ENCODE measurements around the gene TBC1D10A. TPM values are rescaled to one million over a fixed set of nuclear protein-coding genes. Genes with fewer than 3 reads are reported as not detected.

TBC1D10A gene
- polyA plus RNA-seq, 1 donor (not counting 4 experiments of a cell fraction or from before 2014, with no cell fraction given), result 17.8 TPM

- no peak for DNase-seq (ENCODE audit: low read depth, low spot score)
- Histone ChIP-seq H4K20me1 (ENCODE audit: control insufficient read depth, extremely low read depth, insufficient read depth, low read length) (peaks cover 4% of the 10 kb centered on the region), H3K27ac (ENCODE audit: control insufficient read depth, insufficient read depth, low read length) (peak overlapping the region; percentile 74), H3K9me1 (ENCODE audit: control insufficient read depth, extremely low read depth, insufficient read depth, low read length) (peaks cover 5% of the 10 kb centered on the region), H3K36me3 (ENCODE audit: control insufficient read depth in 2 of 2, extremely low read depth in 1 of 2, insufficient read depth in 2 of 2, low read length in 2 of 2) (peaks cover 0 to 19% of the 10 kb centered on the region in 2 experiments), H3K79me2 (ENCODE audit: control insufficient read depth, insufficient read depth, low read length) (peaks cover 35% of the 10 kb centered on the region), H3K27me3 (ENCODE audit: control insufficient read depth, extremely low read depth, insufficient read depth, low read length) (no peaks in the 10 kb centered on the region), H3K4me3 (ENCODE audit: control insufficient read depth in 2 of 3, extremely low read depth in 1 of 3, insufficient read depth in 2 of 3, low read depth in 1 of 3, low read length in 3 of 3) (peak overlapping the region; percentile 80 to 91 (median 81)), H3K4me1 (ENCODE audit: control insufficient read depth, extremely low read depth, insufficient read depth, low read length) (peaks cover 37% of the 10 kb centered on the region), H3K9ac (ENCODE audit: control insufficient read depth, extremely low read depth, insufficient read depth, low read length) (peak overlapping the region; percentile 83), H3K9me3 (ENCODE audit: control insufficient read depth, low read depth, low read length) (no peaks in the 10 kb centered on the region), H3K4me2 (ENCODE audit: control insufficient read depth, extremely low read depth, insufficient read depth, low read depth, low read length) (peak overlapping the region; percentile 97), H2AFZ (ENCODE audit: control insufficient read depth, low read length) (peak overlapping the region; percentile 54)
- dilution Hi-C loops (cut with MboI; ENCODE audit: extremely low pct_ligation_motif_present, low sequenced_read_pairs), result no loop called here
- TF ChIP-seq CTCF (optimal IDR thresholded peaks at IDR 0.05 in 1 of 3, IDR thresholded peaks at IDR 0.05 in 1 of 3, conservative IDR thresholded peaks at IDR 0.05 in 1 of 3; ENCODE audit: extremely low read depth in 1 of 3, insufficient read depth in 2 of 3, low read length in 3 of 3) (no peak), EZH2 (IDR thresholded peaks at IDR 0.05; ENCODE audit: low read length) (no peak)
- no peak for FAIRE-seq
Observed at GRCh38 chr22:30326255-30326705, 461 bp downstream of the TBC1D10A start.

GRCh38 chr22:30325724-30326254 lies 952 bp downstream of the TBC1D10A start:
- no peak overlapping the region for H2AFZ ChIP-seq (ENCODE audit: control insufficient read depth, low read length)
- peak overlapping the region; percentile 97 for H3K4me2 ChIP-seq (ENCODE audit: control insufficient read depth, extremely low read depth, insufficient read depth, low read depth, low read length)
- dilution Hi-C loops (cut with MboI; ENCODE audit: extremely low pct_ligation_motif_present, low sequenced_read_pairs), result no loop called here
- no peaks in the 10 kb centered on the region for H3K27me3 ChIP-seq (ENCODE audit: control insufficient read depth, extremely low read depth, insufficient read depth, low read length)
- peaks cover 6% of the 10 kb centered on the region for H3K9me1 ChIP-seq (ENCODE audit: control insufficient read depth, extremely low read depth, insufficient read depth, low read length)
- H3K79me2 ChIP-seq (ENCODE audit: control insufficient read depth, insufficient read depth, low read length), result peaks cover 40% of the 10 kb centered on the region
- no peak for DNase-seq (ENCODE audit: low read depth, low spot score)
- H3K9ac ChIP-seq (ENCODE audit: control insufficient read depth, extremely low read depth, insufficient read depth, low read length), result peak overlapping the region; percentile 83
- no peaks in the 10 kb centered on the region for H3K9me3 ChIP-seq (ENCODE audit: control insufficient read depth, low read depth, low read length)
- H3K36me3 ChIP-seq (ENCODE audit: control insufficient read depth in 2 of 2, extremely low read depth in 1 of 2, insufficient read depth in 2 of 2, low read length in 2 of 2), result peaks cover under 1 to 22% of the 10 kb centered on the region in 2 experiments
- peaks cover 4% of the 10 kb centered on the region for H4K20me1 ChIP-seq (ENCODE audit: control insufficient read depth, extremely low read depth, insufficient read depth, low read length)
- peaks cover 41% of the 10 kb centered on the region for H3K4me1 ChIP-seq (ENCODE audit: control insufficient read depth, extremely low read depth, insufficient read depth, low read length)
- peak overlapping the region; percentile 80 to 91 (median 81) for H3K4me3 ChIP-seq (ENCODE audit: control insufficient read depth in 2 of 3, extremely low read depth in 1 of 3, insufficient read depth in 2 of 3, low read depth in 1 of 3, low read length in 3 of 3)
- peak overlapping the region; percentile 74 for H3K27ac ChIP-seq (ENCODE audit: control insufficient read depth, insufficient read depth, low read length)
- FAIRE-seq, result no peak
- TF ChIP-seq EZH2 (IDR thresholded peaks at IDR 0.05; ENCODE audit: low read length), result no peak

Data from keratinocyte (primary cell).